HepG2 (cell line): ENCODE data around the gene TNP1. TPM values are rescaled to one million over a fixed set of nuclear protein-coding genes. Genes with fewer than 3 reads are reported as not detected.

Source experiments
- ATAC-seq: fragments of 200-7000 bp; cut with Tn5 transposase; 3 replicates; pipeline ENCODE4 v1.9.1; 2020; ENCODE audit warnings: mild to moderate bottlenecking, moderate library complexity
- BruUV-seq: library from RNA; stranded (reverse); fragments of 400-500 nt; replicated peaks from 2 replicates; lab custom pipeline; 2021; lab: Mats Ljungman, UMichigan
- CTCF ChIA-PET: fragments of 300-600 bp; formaldehyde crosslinking; extraction: SDS; loops from one replicate; lab custom pipeline; 2021; ENCODE audit warnings: low total read pairs, inconsistent platforms, low intra/inter-chr PET ratio; lab: Yijun Ruan, JAX
- POLR2A ChIA-PET: fragments of 350-600 bp; sonication (Branson Sonifier 250); formaldehyde crosslinking; loops from one replicate; lab custom pipeline; 2020; ENCODE audit warnings: antibody characterized with exemption, inconsistent platforms; lab: Yijun Ruan, JAX
- DNase-seq: peaks from one replicate; pipeline ENCODE4 v3.0.0-alpha.2; 2015; ENCODE audit warnings: low spot score
- FAIRE-seq: peaks from 3 replicates; lab custom pipeline; 2011; peaks lifted over from hg19 to GRCh38; lab: Jason Lieb, UNC
- H2AFZ ChIP-seq: one replicate; pipeline ENCODE4 v1.6.1; 2011; ENCODE audit warnings: low read length, inconsistent platforms
- H3K27ac ChIP-seq: fragments of 300-600 bp; 3 replicates; pipeline ENCODE4 v1.8.0; 2011; ENCODE audit warnings: mixed run types, mild to moderate bottlenecking, mixed read lengths, low read length, inconsistent platforms; ENCODE audit not compliant: insufficient read depth; ENCODE audit errors: extremely low read length
- H3K27me3 ChIP-seq, 2 experiments: fragments of 200-600 bp in 1 of 2; 2 replicates in 1 of 2; 3 replicates in 1 of 2; pipeline versions ENCODE4 v1.6.0 to v1.8.0; 2011; ENCODE audit warnings: low read length in 2 of 2, mild to moderate bottlenecking in 2 of 2, moderate library complexity in 2 of 2, inconsistent platforms in 1 of 2; ENCODE audit not compliant: insufficient read depth in 2 of 2, control insufficient read depth in 1 of 2
- H3K36me3 ChIP-seq, 2 experiments: fragments of 200-600 bp in 1 of 2; replicated peaks in 1 of 2; 2 replicates in 1 of 2; 3 replicates in 1 of 2; pipeline versions ENCODE4 v1.5.1 to v1.8.0; 2011; ENCODE audit warnings: low read length in 2 of 2, inconsistent platforms in 1 of 2; ENCODE audit not compliant: insufficient read depth in 2 of 2, control insufficient read depth in 1 of 2
- H3K4me1 ChIP-seq: 2 replicates; pipeline ENCODE4 v1.5.1; 2012; ENCODE audit warnings: low read length, inconsistent platforms; ENCODE audit not compliant: insufficient read depth
- H3K4me2 ChIP-seq: 2 replicates; pipeline ENCODE4 v1.6.0; 2011; ENCODE audit warnings: low read depth, low read length, inconsistent platforms
- H3K4me3 ChIP-seq, 3 experiments: fragments of 200-600 bp in 1 of 3; sonication (generic), shearing (Covaris generic) in 1 of 3; replicated peaks in 1 of 3; 2 replicates each; pipeline ENCODE4 v1.5.1; 2011 to 2016; ENCODE audit warnings: low read length in 3 of 3, inconsistent platforms in 2 of 3, low read depth in 2 of 3, mild to moderate bottlenecking in 2 of 3, control low read depth in 1 of 3, mixed read lengths in 1 of 3; ENCODE audit not compliant: insufficient read depth in 1 of 3
- H3K79me2 ChIP-seq: one replicate; pipeline ENCODE4 v1.6.1; 2011; ENCODE audit warnings: low read length, inconsistent platforms; ENCODE audit not compliant: insufficient read depth
- H3K9ac ChIP-seq: 2 replicates; pipeline ENCODE4 v1.6.0; 2011; ENCODE audit warnings: mild to moderate bottlenecking, low read depth, low read length, inconsistent platforms; ENCODE audit not compliant: insufficient read depth
- H3K9me3 ChIP-seq: 2 replicates; pipeline ENCODE4 v1.5.1; 2012; ENCODE audit warnings: mild to moderate bottlenecking, low read length
- H4K20me1 ChIP-seq: 2 replicates; pipeline ENCODE4 v1.6.0; 2011; ENCODE audit warnings: inconsistent platforms, mild to moderate bottlenecking, low read length, moderate library complexity; ENCODE audit not compliant: insufficient read depth
- ARNT ChIP-seq: fragments of 450-650 bp; IDR thresholded peaks from 2 replicates; pipeline ENCODE4 v1.6.1; 2017
- ATRX ChIP-seq: sonication (generic); formaldehyde crosslinking; IDR thresholded peaks from 2 replicates; pipeline ENCODE4 v1.4.0; 2020; ENCODE audit warnings: missing genetic modification reagents, borderline replicate concordance
- ELF4 ChIP-seq: sonication (generic); formaldehyde crosslinking; IDR thresholded peaks from 2 replicates; pipeline ENCODE4 v1.5.0; 2020; ENCODE audit warnings: missing genetic modification reagents, mild to moderate bottlenecking, moderate library complexity, borderline replicate concordance
- HES4 ChIP-seq: sonication (generic); formaldehyde crosslinking; IDR thresholded peaks from 2 replicates; pipeline ENCODE4 v1.9.0; 2021; ENCODE audit warnings: mild to moderate bottlenecking, missing genetic modification reagents, borderline replicate concordance
- MYC ChIP-seq: sonication (generic); formaldehyde crosslinking; IDR thresholded peaks from 2 replicates; pipeline ENCODE4 v1.9.0; 2021; ENCODE audit warnings: missing genetic modification reagents, borderline replicate concordance
- NR3C1 ChIP-seq: sonication (generic); formaldehyde crosslinking; IDR thresholded peaks from 2 replicates; pipeline ENCODE4 v1.4.0; 2020; ENCODE audit warnings: missing genetic modification reagents
- PAF1 ChIP-seq: IDR thresholded peaks from 2 replicates; pipeline ENCODE4 v1.6.1; 2016; ENCODE audit warnings: missing genetic modification reagents, missing compliant biosample characterization
- PAWR ChIP-seq: sonication (generic); formaldehyde crosslinking; IDR thresholded peaks from 2 replicates; pipeline ENCODE4 v1.4.0; 2020; ENCODE audit warnings: missing genetic modification reagents, mild to moderate bottlenecking, borderline replicate concordance
- RBM39 ChIP-seq: fragments of 200-400 bp; formaldehyde crosslinking; IDR thresholded peaks from one replicate; pipeline ENCODE4 v1.6.1; 2018; ENCODE audit warnings: antibody characterized with exemption, mild to moderate bottlenecking, low read depth, low read length; ENCODE audit not compliant: poor library complexity, severe bottlenecking
- RFX1 ChIP-seq: fragments of 450-650 bp; IDR thresholded peaks from 2 replicates; pipeline ENCODE4 v1.6.1; 2017
- SALL1 ChIP-seq: sonication (generic); formaldehyde crosslinking; IDR thresholded peaks from 2 replicates; pipeline ENCODE4 v1.8.0; 2022; ENCODE audit warnings: mild to moderate bottlenecking, missing genetic modification reagents
- TGIF2 ChIP-seq: IDR thresholded peaks from 2 replicates; pipeline ENCODE4 v1.6.1; 2016; ENCODE audit warnings: control low read depth, missing compliant biosample characterization
- ZBTB3 ChIP-seq: sonication (generic); formaldehyde crosslinking; IDR thresholded peaks from 2 replicates; pipeline ENCODE4 v1.4.0; 2020; ENCODE audit warnings: low read depth, mild to moderate bottlenecking, moderate library complexity, missing genetic modification reagents, borderline replicate concordance
- ZNF260 ChIP-seq: sonication (generic); formaldehyde crosslinking; IDR thresholded peaks from 2 replicates; pipeline ENCODE4 v1.4.0; 2020; ENCODE audit warnings: missing genetic modification reagents, low read depth, mild to moderate bottlenecking, borderline replicate concordance
- ZNF335 ChIP-seq: sonication (generic); formaldehyde crosslinking; IDR thresholded peaks from 2 replicates; pipeline ENCODE4 v1.4.0; 2020; ENCODE audit warnings: missing genetic modification reagents
- whole genome bisulfite sequencing: methylation state at CpG from one replicate; pipeline ENCODE4 v1.1.6; 2017; ENCODE audit warnings: low lambda C conversion rate; 5-methylcytosine and 5-hydroxymethylcytosine counted together
- in situ Hi-C: cut with HindIII; loops from 2 replicates; pipeline ENCODE4 v1.10.0; 2017; ENCODE audit warnings: low pct_unique_long_range_greater_than_20kb; ENCODE audit not compliant: extremely low pct_ligation_motif_present
- intact Hi-C: fragments of 100-400 bp; cut with micrococcal nuclease; formaldehyde crosslinking; loops from one replicate; pipeline ENCODE4 v1.10.0; 2022; ENCODE audit not compliant: unreplicated experiment
- polyA plus RNA-seq, 8 experiments: library from polyadenylated mRNA; depleted of rRNA in 3 of 8; stranded (reverse) in 7 of 8; unstranded in 1 of 8; fragments of >200 nt; fragmentation: Illumina TruSeq in 4 of 8; extraction: Trizol in 4 of 8; gene quantifications; 2 replicates each; pipeline versions ENCODE4 v1.2.1 to v1.2.3, GENCODE V29; 2011 to 2016; ENCODE audit warnings: low read depth in 4 of 8, missing spikeins in 1 of 8, mixed read lengths in 1 of 8; ENCODE audit not compliant: insufficient read depth in 1 of 8
- total RNA-seq, 5 experiments: library from RNA; depleted of rRNA; stranded (reverse); fragments of >200 nt; fragmentation: Illumina TruSeq; extraction: Trizol; gene quantifications; 2 replicates each; pipeline ENCODE4 v1.2.3, GENCODE V29; 2016; ENCODE audit warnings: low read depth in 1 of 5
- TF ChIP-seq, protein P1 (sequence below): sonication (generic); formaldehyde crosslinking; IDR thresholded peaks from 2 replicates; pipeline ENCODE4 v1.4.0; 2020; ENCODE audit warnings: missing genetic modification reagents

Gene TNP1
- total and polyA plus RNA-seq, 2 of the 13 experiments (the other 11 are each of a cell fraction or from before 2014, with no cell fraction given) = not detected

DNA sequence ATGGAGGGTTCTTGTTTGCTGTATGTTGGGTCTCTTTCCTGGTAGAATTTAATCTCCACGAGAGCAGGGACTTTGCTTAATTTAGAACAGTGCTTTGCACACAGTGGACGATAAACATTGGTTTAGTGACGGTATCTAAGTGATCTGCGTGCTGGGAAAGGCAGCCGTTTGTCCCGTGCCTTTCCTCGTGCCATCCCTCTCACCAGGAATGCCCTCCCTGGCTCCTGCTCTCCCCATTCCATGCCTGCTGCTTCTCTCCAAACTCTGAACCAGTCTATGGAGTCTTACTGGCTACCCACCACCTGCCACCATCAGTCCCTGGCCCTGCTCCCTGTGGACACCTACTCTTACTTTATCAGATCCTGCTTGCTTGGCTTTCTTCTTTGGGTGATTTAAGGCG is 27.3 kb upstream of the TNP1 start:
- Histone ChIP-seq H3K27ac (no peak overlapping the region), H3K4me3 (no peak overlapping the region), H3K4me1 (no peaks in the 10 kb centered on the region), H3K27me3 (peaks cover 0 to 31% of the 10 kb centered on the region in 2 experiments; a peak in 2 of 5 replicates), H4K20me1 (no peaks in the 10 kb centered on the region), H3K9ac (no peak overlapping the region), H2AFZ (no peak overlapping the region), H3K36me3 (no peaks in the 10 kb centered on the region), H3K4me2 (no peak overlapping the region), H3K79me2 (no peaks in the 10 kb centered on the region), H3K9me3 (no peaks in the 10 kb centered on the region)
- ATAC-seq (no peak), FAIRE-seq (no peak), DNase-seq (no peak)
- no TSS peak for BruUV-seq
- ChIA-PET CTCF (no interaction called here), POLR2A (no interaction called here)
- TF ChIP-seq ARNT = no peak
- no peak for TF ChIP-seq HES4 (CRISPR knock-in tag)
- TF ChIP-seq PAWR = no peak
- no peak for TF ChIP-seq RBM39
- no peak for TF ChIP-seq SALL1 (CRISPR knock-in tag)
- no peak for TF ChIP-seq NR3C1
- TF ChIP-seq, protein P1, sequence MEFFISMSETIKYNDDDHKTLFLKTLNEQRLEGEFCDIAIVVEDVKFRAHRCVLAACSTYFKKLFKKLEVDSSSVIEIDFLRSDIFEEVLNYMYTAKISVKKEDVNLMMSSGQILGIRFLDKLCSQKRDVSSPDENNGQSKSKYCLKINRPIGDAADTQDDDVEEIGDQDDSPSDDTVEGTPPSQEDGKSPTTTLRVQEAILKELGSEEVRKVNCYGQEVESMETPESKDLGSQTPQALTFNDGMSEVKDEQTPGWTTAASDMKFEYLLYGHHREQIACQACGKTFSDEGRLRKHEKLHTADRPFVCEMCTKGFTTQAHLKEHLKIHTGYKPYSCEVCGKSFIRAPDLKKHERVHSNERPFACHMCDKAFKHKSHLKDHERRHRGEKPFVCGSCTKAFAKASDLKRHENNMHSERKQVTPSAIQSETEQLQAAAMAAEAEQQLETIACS (CRISPR knock-in tag) = no peak
- TF ChIP-seq ZBTB3 (CRISPR knock-in tag) = no peak
- no peak for TF ChIP-seq ATRX (CRISPR knock-in tag)
- TF ChIP-seq RFX1 = no peak
- TF ChIP-seq ZNF335 (CRISPR knock-in tag) = no peak
- no peak for TF ChIP-seq ZNF260 (CRISPR knock-in tag)
- TF ChIP-seq TGIF2 (CRISPR knock-in tag) = no peak
- no peak for TF ChIP-seq PAF1 (CRISPR knock-in tag)
- no peak for TF ChIP-seq MYC (CRISPR knock-in tag)
- TF ChIP-seq ELF4 (CRISPR knock-in tag) = no peak
- in situ Hi-C loops (no loop called here), intact Hi-C loops (no loop called here)
- WGBS = 32% methylated on average over 8 of the region's 8 CpGs
